Omental fat pad (tissue), 4 donors: Measurements from ENCODE around the gene LTC4S. TPM values are rescaled to one million over a fixed set of nuclear protein-coding genes. Genes with fewer than 3 reads are reported as not detected.
A peak's percentile ranks its signal among the peaks of the same experiment; 100 is the strongest.
"Not testable (repeated sequence)": the region's sequence is repeated elsewhere in the genome, so short reads cannot be mapped to it uniquely, and the experiment has no call there.

ENCODE experiments used
- ATAC-seq: fragments of 150-250 bp; one replicate; pipeline ENCODE4 v1.9.1; 2016; ENCODE audit warnings: mild to moderate bottlenecking, moderate library complexity; ENCODE audit not compliant: low FRiP score
- DNase-seq: peaks from one replicate; pipeline ENCODE4 v3.0.0-alpha.2; 2019; ENCODE audit warnings: low spot score
- total RNA-seq, 4 donors: library from RNA; depleted of rRNA; stranded (reverse); fragments of >200 nt; gene quantifications; one replicate each; pipeline ENCODE4 v1.1.0, GENCODE V29; 2016
- TF ChIP-seq, protein P1 (sequence below), 3 donors: fragments of 450-650 bp; IDR thresholded peaks; one replicate each; pipeline ENCODE4 v1.5.1; 2016 to 2017; ENCODE audit warnings: antibody characterized with exemption in 3 of 3, mild to moderate bottlenecking in 3 of 3, moderate library complexity in 2 of 3

The LTC4S gene
- total RNA-seq, 4 donors from 2014 or later: 7.1 to 15.1 (median 12.0) TPM

DNA sequence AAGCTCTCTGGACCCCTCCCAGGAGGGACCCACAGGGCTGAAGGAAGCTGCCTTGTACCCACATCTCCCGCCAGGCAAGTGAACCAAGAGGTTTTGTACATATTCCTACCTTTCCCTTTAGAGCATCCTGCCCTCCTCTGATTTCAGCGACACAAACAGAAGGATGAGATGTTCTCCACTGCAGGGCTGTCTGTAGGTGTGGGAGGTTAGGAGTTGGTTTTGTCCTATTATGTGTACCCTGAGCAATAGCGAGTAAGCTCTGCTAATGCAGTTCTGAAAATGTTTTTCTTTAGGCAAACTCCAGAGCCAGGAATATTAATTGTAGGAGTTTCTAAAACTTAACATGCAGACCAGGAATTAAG, 39.9 kb downstream of the LTC4S start:
- TF ChIP-seq, protein P1, sequence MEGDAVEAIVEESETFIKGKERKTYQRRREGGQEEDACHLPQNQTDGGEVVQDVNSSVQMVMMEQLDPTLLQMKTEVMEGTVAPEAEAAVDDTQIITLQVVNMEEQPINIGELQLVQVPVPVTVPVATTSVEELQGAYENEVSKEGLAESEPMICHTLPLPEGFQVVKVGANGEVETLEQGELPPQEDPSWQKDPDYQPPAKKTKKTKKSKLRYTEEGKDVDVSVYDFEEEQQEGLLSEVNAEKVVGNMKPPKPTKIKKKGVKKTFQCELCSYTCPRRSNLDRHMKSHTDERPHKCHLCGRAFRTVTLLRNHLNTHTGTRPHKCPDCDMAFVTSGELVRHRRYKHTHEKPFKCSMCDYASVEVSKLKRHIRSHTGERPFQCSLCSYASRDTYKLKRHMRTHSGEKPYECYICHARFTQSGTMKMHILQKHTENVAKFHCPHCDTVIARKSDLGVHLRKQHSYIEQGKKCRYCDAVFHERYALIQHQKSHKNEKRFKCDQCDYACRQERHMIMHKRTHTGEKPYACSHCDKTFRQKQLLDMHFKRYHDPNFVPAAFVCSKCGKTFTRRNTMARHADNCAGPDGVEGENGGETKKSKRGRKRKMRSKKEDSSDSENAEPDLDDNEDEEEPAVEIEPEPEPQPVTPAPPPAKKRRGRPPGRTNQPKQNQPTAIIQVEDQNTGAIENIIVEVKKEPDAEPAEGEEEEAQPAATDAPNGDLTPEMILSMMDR (IDR thresholded peaks at IDR 0.05): no peak
- DNase-seq (no peak), ATAC-seq (no peak)

DNA sequence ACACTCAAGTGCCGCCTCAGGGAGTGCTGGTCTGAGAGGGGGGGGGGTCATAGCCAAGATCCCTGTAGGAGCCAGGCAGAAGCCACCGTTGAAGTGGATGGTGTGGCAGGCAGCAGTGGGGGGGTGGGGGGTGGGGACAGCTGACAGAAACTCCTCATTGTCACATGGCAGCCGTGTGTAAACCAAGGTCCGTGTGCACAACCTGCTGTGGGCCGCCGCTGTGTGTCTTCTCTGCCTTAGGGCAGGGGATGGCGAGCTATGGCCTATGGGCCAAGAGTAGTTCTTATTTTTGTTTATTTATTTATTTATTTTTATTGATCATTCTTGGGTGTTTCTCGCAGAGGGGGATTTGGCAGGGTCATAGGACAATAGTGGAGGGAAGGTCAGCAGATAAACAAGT, 40.3 kb downstream of the LTC4S start:
- DNase-seq: no peak
- ATAC-seq: no peak
- TF ChIP-seq, protein P1 (IDR thresholded peaks at IDR 0.05): no peak

DNA sequence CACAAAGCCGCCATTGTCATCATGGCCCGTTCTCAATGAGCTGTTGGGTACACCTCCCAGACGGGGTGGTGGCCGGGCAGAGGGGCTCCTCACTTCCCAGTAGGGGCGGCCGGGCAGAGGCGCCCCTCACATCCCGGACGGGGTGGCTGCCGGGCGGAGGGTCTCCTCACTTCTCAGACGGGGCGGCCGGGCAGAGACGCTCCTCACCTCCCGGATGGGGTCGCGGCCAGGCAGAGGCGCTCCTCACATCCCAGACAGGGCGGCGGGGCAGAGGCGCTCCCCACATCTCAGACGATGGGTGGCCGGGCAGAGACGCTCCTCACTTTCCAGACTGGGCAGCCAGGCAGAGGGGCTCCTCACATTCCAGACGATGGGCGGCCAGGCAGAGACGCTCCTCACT, 41.1 kb downstream of the LTC4S start:
- DNase-seq, ATAC-seq: not testable (repeated sequence)

DNA sequence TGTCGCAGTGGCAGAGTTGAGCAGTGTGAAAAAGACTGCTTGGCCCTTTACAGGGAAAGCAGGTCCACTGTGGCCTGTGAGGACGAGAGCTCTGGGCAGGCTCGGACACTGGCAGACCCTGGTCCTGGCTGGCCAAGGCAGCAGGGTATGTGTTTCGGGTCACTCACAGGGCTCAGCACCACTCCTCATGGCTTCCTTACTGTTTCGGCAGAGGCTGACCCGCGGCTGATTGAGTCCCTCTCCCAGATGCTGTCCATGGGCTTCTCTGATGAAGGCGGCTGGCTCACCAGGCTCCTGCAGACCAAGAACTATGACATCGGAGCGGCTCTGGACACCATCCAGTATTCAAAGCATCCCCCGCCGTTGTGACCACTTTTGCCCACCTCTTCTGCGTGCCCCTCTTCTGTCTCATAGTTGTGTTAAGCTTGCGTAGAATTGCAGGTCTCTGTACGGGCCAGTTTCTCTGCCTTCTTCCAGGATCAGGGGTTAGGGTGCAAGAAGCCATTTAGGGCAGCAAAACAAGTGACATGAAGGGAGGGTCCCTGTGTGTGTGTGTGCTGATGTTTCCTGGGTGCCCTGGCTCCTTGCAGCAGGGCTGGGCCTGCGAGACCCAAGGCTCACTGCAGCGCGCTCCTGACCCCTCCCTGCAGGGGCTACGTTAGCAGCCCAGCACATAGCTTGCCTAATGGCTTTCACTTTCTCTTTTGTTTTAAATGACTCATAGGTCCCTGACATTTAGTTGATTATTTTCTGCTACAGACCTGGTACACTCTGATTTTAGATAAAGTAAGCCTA, 42.6 kb downstream of the LTC4S start:
- ATAC-seq (peak; percentile 29), DNase-seq (peak; percentile 20)
- TF ChIP-seq, protein P1 (IDR thresholded peaks at IDR 0.05): no peak

DNA sequence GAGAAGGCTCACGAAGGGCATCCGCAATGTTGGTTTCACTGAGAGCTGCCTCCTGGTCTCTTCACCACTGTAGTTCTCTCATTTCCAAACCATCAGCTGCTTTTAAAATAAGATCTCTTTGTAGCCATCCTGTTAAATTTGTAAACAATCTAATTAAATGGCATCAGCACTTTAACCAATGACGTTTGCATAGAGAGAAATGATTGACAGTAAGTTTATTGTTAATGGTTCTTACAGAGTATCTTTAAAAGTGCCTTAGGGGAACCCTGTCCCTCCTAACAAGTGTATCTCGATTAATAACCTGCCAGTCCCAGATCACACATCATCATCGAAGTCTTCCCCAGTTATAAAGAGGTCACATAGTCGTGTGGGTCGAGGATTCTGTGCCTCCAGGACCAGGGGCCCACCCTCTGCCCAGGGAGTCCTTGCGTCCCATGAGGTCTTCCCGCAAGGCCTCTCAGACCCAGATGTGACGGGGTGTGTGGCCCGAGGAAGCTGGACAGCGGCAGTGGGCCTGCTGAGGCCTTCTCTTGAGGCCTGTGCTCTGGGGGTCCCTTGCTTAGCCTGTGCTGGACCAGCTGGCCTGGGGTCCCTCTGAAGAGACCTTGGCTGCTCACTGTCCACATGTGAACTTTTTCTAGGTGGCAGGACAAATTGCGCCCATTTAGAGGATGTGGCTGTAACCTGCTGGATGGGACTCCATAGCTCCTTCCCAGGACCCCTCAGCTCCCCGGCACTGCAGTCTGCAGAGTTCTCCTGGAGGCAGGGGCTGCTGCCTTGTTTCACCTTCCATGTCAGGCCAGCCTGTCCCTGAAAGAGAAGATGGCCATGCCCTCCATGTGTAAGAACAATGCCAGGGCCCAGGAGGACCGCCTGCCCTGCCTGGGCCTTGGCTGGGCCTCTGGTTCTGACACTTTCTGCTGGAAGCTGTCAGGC, 43.6 kb downstream of the LTC4S start:
- no peak for DNase-seq

DNA sequence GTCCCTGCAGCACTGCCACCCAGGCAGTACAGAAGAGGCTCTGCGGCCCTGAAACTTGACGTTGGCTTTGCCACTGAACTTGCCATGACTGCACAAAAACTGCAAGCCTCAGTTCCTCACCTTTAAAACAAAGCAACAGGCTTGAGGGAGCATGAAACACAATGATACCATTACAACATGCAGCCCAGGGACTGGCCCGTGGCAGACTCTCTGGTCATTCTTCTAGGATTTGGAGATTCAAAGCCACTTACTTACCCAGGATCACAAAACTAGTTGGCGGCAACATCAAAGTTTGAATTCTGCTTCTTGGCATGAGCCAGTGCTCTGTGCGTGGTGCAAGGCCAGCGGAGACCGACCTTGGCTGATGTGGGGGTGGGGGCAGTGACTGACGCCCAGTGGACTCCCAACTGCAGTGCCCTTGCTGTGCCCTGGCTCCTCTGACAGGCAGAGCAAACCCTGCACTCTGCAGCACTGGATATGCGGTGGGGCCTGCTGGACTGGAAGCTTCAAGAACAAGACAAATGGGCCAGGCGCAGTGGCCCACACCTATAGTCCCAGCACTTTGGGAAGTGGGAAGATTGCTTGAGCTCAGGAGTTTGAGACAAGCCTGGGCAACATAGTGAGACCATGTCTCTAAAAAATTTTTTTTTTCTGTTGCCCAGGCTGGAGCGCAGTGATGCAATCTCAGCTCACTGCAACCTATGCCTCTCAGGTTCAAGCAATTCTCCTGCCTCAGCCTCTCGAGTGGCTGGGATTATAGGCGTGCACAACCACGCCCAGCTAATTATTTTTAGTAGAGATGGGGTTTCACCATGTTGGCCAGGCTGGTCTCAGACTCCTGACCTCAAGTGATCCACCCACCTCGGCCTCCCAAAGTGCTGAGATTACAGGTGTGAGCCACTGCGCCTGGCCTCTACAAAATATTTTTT, 45.8 kb downstream of the LTC4S start:
- DNase-seq: peak; percentile 22
- ATAC-seq: no peak
- TF ChIP-seq, protein P1 (IDR thresholded peaks at IDR 0.05): no peak

More for the DNA sequence above, 43.6 kb downstream of the LTC4S start:
- no peak for ATAC-seq
- TF ChIP-seq, protein P1 (IDR thresholded peaks at IDR 0.05): no peak
